Fibroblast of peridontal ligament (primary cell): ENCODE measurements around the gene GLP1R.

Experiments used
- DNase-seq: peaks from one replicate; pipeline ENCODE4 v3.0.0-alpha.2; 2010; ENCODE audit errors: extremely low read depth

Gene GLP1R

DNA sequence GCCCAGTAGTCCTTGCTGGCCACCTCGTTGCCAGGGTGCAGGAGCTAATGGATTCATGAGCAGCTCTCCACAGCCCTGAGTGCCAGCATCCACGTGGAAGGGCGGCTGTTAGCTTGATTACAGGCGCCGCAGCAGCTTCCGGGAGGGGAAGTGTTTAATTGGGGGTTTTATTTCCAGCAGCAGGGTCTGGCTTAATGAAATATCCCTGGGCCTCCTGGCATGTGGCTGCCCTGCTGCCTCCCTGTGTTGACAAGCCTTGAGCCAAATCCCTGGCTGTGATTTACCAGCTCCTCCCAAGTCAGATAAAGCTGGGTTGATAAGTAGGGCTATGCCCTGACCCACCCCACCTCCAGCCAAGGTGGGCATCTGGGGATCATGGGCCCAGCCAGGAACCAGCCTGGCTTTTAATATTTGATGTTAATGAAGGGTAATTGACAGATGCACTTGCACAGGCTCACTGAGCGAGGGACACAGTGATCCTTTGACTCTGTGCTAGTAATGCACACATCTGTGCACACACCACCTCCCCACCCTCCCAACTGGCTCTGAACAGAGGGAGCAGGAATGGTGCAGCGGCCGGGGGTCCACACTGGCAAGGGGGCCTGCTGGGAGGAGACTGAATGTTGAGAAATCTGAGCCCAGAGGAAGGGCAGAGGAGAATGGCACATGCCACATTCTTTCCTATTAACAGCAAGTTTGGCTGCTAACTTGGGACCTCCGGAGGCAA, 13.6 kb downstream of the GLP1R start:
- no peak for DNase-seq

DNA sequence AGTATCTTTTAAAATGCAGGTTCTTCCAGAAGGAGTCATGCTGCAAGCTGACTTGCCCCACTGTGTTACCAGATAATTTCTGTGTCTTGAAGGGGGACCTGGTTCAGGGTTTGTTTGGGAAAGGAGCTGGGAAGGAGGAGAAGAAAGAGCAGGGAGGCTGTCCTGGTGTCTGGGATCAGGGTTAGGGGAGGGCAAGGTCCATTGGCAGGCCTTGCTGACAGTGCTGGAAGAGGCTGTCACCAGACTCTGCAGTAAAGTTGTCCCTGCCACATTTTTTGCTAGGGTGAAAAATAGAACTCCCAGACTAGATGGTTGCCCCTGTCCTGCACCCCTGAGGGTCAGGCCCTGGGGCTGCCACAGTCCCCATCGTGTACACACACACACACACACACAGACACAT, 14.9 kb downstream of the GLP1R start:
- no peak for DNase-seq

DNA sequence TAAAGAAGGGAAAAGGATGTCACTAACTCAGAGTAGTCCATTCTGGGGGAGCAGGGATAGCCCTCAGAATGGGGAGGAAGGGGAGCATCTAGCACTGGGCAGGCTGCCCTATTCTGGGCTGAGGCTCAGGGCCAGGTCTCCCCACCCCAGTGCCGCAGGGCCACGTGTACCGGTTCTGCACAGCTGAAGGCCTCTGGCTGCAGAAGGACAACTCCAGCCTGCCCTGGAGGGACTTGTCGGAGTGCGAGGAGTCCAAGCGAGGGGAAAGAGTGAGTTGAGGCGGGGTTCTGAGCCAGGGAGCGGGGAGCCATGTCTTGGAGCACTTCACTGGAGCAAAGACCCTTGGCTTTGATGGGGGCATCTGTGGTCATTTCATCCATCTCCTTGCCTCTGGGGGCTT, 17.0 kb downstream of the GLP1R start:
- no peak for DNase-seq

DNA sequence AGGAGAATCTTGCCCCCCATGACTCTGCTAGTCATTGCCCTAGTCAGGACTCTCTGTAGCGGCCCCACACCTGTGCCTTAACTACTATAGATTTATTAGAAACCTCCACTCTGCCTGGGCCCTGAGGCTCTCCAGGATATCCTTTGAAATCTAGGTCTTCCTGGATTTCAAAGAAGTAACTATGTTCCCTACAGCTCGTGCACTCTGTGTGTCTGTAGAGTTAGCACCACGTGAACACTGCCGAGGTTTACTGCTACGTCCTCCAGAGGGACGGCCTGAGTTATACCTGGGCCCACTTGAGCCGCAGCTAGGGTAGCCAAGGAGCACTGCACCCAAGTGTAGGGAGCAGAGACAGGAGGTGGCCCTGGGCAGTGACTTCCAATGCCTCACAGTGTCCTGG, 19.8 kb downstream of the GLP1R start:
- no peak for DNase-seq

DNA sequence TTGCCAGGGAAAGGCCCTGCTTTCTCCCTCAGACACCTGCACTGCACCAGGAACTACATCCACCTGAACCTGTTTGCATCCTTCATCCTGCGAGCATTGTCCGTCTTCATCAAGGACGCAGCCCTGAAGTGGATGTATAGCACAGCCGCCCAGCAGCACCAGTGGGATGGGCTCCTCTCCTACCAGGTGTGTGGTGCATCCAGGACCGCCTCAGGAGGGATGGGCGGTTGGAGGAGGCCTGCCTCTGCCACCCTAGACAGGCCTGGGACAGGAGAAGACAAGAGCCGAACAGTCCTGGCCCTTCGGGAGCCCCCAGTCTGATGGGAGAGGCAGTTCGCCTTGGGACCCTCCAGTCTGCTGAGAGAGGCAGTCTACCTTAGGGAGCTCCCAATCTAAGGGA, 24.2 kb downstream of the GLP1R start:
- no peak for DNase-seq

DNA sequence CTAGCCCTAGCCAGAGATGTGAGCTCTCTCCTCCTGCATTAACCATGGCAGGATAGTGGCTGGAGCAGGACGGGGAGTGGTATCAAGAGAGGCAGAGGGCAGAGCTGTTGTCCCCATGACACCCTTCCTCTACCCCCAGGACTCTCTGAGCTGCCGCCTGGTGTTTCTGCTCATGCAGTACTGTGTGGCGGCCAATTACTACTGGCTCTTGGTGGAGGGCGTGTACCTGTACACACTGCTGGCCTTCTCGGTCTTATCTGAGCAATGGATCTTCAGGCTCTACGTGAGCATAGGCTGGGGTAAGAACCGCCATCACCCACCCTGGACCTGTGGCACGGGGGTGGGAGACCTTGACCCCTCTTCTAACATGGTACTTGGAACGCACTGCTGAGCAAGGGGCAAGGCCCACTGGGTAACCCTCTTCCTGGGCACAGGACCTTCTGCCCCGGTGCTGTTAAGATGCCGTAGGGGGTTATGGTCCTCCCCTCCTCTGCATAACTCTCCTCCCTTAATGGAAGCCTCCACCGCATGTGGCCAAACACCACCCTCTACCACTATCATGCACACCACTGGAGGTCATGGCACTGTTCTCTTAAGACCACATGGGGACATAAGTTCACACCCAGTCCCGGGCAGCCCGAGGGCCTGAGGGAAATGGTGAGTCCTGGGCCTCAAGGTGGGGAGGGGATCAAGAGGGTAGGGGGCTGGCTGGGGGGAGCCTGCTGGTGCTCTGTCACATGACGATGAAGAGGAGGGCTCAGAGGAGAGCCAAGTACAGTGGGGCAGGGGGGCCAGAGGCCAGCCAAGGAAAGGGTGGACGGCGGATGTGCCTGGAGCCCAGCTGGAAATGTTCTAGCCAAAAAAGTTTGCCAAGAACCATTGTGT, 25.1 kb downstream of the GLP1R start:
- no peak for DNase-seq

DNA sequence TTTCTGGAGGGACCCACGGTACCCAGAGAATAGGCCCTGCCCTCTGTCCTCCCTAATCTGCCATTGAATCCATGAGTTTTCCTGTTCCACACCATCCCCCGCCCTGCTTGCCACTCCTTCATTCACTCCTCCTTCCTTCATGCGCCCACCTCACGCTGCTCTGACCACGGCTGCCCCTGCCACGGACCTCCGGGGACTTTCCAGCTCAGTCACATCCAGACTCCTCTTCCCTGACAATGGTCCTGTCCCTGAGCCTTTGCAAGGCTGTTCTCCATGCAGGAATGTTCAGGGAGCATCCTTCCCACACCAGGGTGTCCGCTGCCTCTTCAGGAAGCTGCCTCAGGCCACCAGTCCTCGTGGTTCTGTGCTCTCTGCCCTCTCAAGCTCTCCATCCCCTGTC, 25.9 kb downstream of the GLP1R start:
- DNase-seq: no peak

DNA sequence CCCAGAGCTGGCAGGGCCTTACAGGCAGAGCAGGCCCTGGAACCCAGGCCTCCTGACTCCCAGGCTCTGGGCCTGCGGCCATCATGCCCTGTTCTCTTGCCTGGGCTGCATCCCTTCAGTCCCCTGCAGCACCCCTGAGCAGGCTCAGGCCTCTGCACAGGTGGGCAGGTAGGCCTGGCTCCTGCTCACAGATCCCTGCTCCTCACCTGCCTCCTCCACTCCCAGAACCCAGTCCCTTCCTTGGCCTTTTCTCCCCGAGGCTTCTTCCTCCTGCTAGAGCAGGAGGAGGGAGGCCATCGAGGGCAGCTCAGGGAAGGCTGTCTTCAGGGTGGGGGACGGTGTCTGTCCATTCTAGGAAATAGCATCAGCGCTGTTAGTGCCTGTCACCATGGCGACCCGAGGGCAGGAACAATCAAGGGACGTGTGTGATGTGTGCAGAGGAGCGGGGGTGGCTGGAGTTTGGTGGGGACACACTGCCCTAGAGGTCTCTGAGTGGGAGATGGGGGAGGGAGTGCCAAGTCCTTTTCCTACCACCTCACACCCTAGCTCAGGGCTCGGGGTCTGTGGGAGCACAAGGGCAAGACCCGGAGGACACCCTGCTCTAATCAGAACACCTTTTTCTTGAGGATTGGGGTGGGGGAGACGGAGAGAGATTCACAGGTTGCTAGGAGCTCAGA, 26.6 kb downstream of the GLP1R start:
- no peak for DNase-seq

DNA sequence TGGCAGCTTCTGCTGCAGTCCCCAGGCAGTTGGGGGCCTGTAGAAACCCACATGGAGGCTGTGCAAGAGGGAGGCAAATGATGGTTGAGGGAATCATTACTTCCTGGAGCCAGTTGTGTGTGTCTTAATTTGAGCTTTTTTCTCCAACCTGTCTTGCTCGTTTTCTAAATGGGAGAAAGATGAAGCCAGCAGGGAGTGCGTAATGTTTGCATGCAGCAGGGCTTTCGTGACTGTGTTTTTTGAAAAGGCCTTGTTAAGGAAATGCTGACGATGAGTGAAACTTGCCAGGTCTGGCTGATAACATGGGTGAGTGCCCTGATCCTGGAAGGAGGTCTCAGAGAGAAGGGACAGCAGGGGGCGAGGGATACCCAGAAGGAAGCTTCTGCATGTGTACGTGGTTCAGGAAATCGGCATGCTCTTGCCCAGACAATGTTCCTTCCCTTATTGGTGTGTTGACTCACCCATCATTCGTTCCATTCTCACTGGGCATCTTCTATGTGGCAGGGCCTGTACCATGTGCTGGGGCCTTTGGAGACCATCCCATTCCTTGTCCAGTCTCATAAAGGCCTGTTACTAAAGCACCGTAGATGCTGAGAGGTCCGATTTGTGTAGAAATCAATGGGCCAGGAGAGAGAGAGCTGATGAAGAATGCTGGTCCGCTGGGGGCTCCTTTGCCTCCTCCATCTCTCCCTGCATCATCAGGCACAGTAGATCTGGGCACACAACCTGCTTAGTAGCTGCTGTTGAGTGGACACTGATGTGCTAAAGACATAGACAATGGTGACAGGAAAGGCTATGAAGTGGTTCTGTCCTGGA, 27.4 kb downstream of the GLP1R start:
- DNase-seq: no peak

DNA sequence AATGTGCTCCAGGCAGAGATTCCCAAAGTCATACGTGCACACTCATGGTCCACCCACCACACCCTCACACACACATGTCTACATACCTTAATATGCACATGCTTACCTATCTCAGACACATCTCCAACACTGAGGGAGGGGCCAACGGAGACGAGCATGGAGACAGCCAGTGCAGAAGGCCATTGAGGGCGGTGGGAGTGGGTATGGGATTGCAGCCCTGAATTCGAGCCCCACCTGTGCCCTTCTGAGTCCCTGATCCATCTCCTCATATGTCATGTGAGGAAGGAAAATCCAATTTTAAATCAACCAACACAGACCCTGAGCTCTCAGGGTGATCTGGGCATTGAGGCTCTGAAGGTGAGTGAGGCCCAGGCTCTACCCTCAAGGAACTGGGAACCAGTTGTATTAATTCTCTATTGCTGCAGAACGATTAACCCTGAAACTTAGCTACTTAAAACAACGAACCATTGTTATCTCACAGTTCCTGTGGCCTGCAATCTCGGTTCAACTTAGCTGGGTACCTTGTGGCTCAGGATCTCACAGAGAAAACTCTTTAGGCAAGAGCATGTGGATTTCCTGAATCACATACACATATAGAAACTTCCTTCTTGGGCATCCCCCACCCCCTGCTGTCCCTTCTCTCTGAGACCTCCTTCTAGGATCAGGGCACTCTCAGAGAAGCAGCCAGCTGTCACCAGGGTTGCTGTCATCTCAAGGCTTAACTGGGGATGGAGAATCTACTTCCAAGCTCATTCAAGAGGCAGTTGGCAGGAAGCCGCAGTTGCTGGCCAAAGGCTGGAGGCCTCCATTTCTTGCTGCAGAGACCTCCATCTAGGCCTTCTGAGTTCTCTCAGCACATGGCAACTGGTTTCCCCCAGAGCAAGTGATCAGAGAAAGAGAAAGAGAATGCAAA, 28.3 kb downstream of the GLP1R start:
- no peak for DNase-seq

DNA sequence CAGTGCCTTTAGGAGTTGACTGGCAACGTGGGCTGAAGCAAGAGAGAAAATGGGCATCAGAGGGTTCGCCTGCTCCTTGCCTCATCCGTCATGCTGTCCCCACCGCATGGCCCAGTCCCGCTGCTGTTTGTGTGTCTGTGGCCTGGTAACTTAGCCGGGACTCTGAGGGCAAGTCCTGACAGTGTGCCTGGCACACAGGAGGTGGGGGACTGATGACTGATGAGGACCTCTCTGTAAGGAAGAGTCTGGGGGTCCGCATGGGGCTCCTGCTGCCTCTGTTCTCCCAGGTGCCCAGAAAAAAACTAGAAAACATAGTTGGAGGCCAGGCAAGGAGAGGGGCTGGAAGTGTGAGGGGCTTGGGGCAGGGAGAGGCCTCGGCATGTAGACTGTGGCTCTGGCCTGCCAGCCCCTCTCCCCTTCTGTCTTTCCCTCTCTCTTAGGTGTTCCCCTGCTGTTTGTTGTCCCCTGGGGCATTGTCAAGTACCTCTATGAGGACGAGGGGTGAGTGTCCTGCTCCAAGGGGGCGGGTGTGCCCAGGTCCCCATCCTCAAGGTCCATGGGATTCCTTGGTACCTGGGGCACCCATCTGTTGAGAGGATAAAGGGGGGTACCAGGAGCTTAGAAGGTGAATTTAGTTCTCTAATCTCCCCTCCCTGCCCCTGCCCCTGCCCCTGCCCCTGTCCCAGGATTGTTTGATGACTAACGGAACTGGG, 29.5 kb downstream of the GLP1R start:
- no peak for DNase-seq

DNA sequence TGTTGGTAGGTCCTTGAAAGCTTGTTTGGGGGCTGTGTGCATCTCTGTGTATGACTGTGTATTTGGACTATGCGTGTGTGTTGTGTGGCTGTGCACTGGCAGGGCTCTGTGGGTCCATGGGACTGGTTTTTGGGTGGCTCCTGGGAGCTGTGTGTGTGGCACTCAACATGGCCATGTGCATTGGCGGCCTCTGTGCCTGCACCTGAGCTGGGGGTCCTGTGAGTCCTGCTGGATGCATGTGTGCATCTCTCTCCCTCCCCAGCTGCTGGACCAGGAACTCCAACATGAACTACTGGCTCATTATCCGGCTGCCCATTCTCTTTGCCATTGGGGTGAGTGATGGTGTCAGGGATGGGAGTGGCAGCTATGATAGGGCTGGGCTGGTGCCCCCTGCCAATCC, 30.1 kb downstream of the GLP1R start:
- DNase-seq: no peak

DNA sequence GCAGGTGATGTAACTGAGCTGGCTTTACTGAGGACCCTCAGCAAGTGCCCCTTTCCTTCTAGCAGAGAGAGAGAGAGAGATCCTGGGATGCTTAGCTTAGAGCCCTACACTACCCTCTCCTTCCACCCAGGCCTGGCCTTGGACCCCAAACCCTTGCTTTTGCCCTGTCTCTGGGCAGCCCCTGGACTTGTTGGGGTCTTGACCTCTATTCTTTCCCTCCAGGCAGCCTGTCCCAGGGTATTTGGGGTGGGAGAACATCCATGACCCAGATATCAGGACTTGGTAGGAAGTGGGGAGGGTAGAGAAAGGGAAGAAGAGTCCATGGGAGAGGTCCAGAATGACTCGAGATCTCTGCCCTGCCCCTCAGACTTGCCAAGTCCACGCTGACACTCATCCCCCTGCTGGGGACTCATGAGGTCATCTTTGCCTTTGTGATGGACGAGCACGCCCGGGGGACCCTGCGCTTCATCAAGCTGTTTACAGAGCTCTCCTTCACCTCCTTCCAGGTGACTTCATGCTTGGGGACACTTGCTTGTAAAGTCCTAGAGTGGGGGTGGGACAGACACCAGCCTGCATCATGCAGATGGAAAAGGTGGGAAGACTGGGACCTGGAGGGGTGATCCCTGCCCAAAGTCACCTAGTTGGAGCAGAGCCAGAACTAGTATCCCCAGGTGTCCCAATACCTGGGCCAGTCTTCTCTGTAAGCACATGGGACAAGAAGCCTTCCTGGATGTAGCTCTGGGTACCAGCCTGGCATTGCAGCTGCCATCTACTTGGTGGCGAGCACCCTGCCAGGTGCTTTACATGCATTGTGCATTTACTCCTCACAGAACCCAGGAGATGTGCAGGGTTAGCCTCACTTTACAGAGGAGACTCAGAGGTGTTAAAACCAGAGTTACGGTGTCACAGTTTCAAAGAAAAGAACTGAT, 30.9 kb downstream of the GLP1R start:
- no peak for DNase-seq

DNA sequence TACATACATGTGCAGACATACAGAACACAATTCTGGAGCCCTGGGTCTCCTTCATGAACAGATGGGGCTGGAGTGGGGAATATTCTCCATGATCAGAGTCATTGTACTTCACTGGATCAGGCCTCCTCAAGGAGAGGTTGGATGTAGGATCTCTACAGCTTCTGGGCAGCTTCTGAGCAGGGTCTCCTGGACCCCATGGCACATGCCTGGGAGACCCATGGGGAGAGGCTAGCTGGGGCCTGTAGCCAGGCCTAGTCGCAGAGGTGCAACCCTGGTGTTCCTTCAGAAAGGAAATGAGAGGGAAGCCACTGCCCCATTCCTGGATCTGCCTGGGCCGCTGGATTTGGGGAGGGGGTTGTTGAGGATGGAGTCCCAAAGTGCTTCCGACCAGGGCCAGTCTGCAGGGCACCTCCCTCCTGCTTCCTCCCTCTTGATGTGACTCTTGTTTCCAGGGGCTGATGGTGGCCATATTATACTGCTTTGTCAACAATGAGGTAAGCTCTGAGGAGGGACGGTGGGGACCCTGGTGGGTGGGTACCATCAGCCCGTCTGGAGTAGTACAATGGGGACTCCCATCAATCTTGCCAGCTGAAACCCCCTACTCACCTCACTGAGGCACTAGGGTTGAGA, 31.8 kb downstream of the GLP1R start:
- DNase-seq: no peak

DNA sequence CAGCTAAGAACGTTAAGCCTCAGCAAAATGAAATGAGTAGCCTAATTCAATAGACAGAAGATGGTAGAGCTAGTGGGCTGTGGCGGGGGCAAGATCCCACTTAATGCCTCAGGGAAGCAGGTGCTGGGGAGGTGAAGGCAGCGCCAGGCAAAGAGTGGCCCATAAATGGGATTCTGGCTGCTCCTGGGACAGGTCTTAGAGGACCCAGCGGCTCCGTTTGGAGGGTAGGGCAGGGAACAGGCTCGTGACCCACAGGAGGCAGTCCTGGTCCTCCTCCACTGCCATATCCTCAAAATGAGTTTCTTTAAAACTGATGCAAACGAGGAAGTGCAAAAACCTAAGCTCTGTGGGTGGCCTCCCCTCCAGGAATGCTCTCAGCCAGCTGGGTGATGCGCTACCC, 33.7 kb downstream of the GLP1R start:
- DNase-seq: no peak

DNA sequence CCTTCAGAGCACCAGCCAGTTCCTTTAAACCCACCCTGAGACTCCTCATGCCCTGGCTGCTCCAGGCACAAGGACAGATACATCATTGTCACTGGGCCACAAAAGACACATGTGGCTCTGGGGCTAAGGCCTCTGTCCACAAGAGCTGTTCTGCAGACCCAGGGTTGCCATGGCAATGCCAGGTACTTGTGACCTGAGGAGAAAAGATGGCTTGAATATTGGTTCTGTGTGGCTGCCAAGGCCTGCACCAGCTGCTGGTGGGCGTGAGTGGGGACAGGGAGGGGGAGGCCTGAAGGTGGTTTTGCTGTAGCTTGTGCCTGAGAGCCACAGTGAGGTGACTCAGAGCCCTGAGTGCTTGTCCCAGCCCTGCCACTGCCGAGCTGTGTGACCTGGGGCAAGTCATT, 34.7 kb downstream of the GLP1R start:
- DNase-seq: no peak

DNA sequence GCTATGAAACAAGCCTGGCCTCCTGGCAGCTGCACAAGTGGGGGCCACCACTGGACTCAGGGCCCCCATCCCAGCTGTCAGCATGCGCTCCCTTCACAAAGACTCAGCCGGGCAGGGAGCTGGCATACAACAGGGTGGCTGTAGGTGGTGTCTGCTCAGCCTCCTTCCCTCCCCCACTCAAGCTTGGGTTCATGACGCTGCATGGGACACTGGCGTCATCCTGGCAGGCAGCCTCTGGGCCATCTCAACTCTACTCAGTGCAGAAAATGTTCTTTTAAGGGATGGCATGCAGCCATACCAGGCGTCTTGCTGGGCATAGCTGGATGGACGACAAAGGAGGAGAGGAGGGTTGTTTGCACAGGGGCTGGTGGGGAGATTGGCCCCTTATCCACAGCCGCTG, 35.9 kb downstream of the GLP1R start:
- no peak for DNase-seq

DNA sequence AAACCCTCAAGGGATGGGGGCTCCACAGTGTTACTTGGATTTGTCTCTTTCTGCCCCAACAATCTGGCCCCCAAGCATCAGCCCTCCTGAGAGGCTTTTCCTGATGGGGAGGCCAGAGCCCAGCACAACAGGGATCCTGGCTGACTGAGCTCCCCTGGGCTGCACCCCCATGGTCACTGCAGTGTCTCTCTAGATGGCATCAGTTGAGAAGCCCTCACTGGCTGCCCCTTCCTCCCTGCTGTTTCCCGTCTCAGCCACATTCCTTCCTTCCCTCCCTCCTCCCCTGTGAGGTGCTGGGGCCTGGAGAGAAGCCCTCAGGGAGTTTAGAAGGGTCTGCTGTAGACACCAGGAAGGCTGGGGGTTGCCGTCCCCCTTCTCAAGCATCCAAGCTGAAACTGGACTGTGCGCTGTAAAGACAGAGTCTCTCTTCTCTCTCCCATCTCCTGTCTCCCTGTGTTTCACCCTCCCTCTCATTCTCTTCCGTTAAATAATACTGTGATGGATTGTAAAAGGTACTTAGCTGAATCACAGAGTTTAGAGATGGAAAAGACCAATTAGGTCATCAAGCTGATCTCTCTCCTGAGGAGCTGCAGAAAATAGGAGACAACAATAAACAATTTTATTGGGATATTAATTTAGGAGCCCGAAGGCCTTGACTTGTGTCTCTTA, 36.7 kb downstream of the GLP1R start:
- no peak for DNase-seq
